Stimulated activated CD4-positive, alpha-beta T cell treated with anti-CD3 and anti-CD28 coated beads, Interleukin-4, amount 100 ng/mL, for 48 hours (primary cell): ENCODE data around the gene CPLX3.

Experiments
- DNase-seq, 2 donors: peaks; one replicate each; pipeline ENCODE4 v3.0.0-alpha.2; 2020; ENCODE audit warnings: low read depth in 2 of 2

The CPLX3 gene

GRCh38 chr15:74802290-74802689 is 24.1 kb upstream of the CPLX3 start:
- no peak for DNase-seq

- DNase-seq = no peak
These were observed 23.5 kb upstream of the CPLX3 start for GRCh38 chr15:74802862-74803447.

GRCh38 chr15:74804935-74805334 is 21.5 kb upstream of the CPLX3 start:
- no peak for DNase-seq

GRCh38 chr15:74807282-74807681 is 19.1 kb upstream of the CPLX3 start:
- DNase-seq = no peak

GRCh38 chr15:74808078-74808839 is 18.2 kb upstream of the CPLX3 start:
- no peak for DNase-seq

- no peak for DNase-seq
These were observed 17.6 kb upstream of the CPLX3 start for GRCh38 chr15:74808840-74809229.

- DNase-seq = no peak
These were observed 17.2 kb upstream of the CPLX3 start for GRCh38 chr15:74809242-74809641.

GRCh38 chr15:74809956-74810355 is 16.5 kb upstream of the CPLX3 start:
- DNase-seq = no peak

GRCh38 chr15:74812533-74812932 is 13.9 kb upstream of the CPLX3 start, which contains the start of gene LMAN1L:
Gene LMAN1L (plus strand): TSS chr15:74812835. CDS start chr15:74812855, 20 bp downstream.
- no peak for DNase-seq

GRCh38 chr15:74815121-74815934 is 11.1 kb upstream of the CPLX3 start:
- no peak for DNase-seq

- DNase-seq = no peak
These were observed 10.5 kb upstream of the CPLX3 start for GRCh38 chr15:74815961-74816360.

GRCh38 chr15:74816624-74817369 is 9.6 kb upstream of the CPLX3 start:
- no peak for DNase-seq

GRCh38 chr15:74817370-74817737 is 9.1 kb upstream of the CPLX3 start:
- DNase-seq = no peak

- no peak for DNase-seq
These were observed 6.4 kb upstream of the CPLX3 start for GRCh38 chr15:74820056-74820455.

GRCh38 chr15:74821091-74821789 is 5.2 kb upstream of the CPLX3 start:
- DNase-seq = no peak

- DNase-seq = no peak
These were observed 4.7 kb upstream of the CPLX3 start for GRCh38 chr15:74821790-74822158.

GRCh38 chr15:74822233-74822632 is 4.2 kb upstream of the CPLX3 start:
- DNase-seq = no peak

- DNase-seq = no peak
These were observed 3.1 kb upstream of the CPLX3 start for GRCh38 chr15:74823324-74823723.

GRCh38 chr15:74824976-74825375 is 1.5 kb upstream of the CPLX3 start:
- no peak for DNase-seq

GRCh38 chr15:74825866-74826265 is 561 bp upstream of the CPLX3 start:
- DNase-seq = no peak

GRCh38 chr15:74826921-74827320 is 494 bp downstream of the CPLX3 start:
- no peak for DNase-seq
